ENCODE measurements around the gene PTPRB. TPM values are rescaled to one million over a fixed set of nuclear protein-coding genes. Genes with fewer than 3 reads are reported as not detected.

The PTPRB gene
- total and polyA plus RNA-seq, 2 donors (not counting 1 experiment from before 2014, with no cell fraction given) = 0.01 TPM; not detected in 1

DNA sequence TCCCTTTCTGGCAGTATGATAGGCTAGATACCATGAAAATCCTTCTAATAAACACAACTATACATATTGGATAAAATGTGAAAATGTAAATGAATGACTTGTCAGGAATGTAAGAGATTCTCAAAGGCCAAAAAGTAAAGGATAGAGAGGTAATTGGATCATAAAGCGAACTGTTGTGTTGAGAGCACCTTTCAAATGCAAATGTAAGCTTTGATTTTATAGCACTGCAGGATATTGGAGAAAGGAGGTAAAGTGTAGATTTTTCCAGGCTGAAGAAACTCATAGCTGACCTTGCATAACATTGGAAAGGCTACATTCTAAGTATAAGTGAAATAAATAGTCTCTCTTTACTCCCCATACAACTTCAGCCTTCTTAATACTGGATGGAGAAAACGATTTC is 54.0 kb downstream of the PTPRB start:
- Mint-ChIP-seq H3K27ac (no peak overlapping the region), H3K27me3 (peaks cover 12% of the 10 kb centered on the region), H3K4me3 (no peak overlapping the region), H3K9me3 (ENCODE audit: insufficient read depth) (peaks cover 15% of the 10 kb centered on the region), H3K4me1 (no peaks in the 10 kb centered on the region)
- Histone ChIP-seq H3K9ac (ENCODE audit: low read length) (no peak overlapping the region), H3K9me3 (ENCODE audit: control extremely low read depth in 1 of 3, control insufficient read depth in 2 of 3, insufficient read depth in 1 of 3, low read length in 2 of 3) (peaks cover 0 to 4% (median 4%) of the 10 kb centered on the region in 3 donors), H3K4me3 (ENCODE audit: control extremely low read depth in 1 of 5, extremely low read depth in 1 of 5, insufficient read depth in 1 of 5, low read depth in 2 of 5, low read length in 4 of 5) (no peak overlapping the region), H2AFZ (ENCODE audit: insufficient read depth, low read depth, low read length, poor library complexity, severe bottlenecking) (no peak overlapping the region), H3K4me2 (replicated peaks; ENCODE audit: low read depth, low read length, poor library complexity, severe bottlenecking) (no peak overlapping the region), H3K27ac (ENCODE audit: low read length in 2 of 2) (no peak overlapping the region), H3K36me3 (replicated peaks in 1 of 2; ENCODE audit: control extremely low read depth in 1 of 2, control insufficient read depth in 1 of 2, extremely low read depth in 1 of 2, insufficient read depth in 2 of 2, low read length in 1 of 2) (no peaks in the 10 kb centered on the region), H3K79me2 (ENCODE audit: control insufficient read depth, insufficient read depth, low read length) (no peaks in the 10 kb centered on the region), H3K27me3 (replicated peaks in 1 of 4; ENCODE audit: control extremely low read depth in 1 of 4, control insufficient read depth in 3 of 4, insufficient read depth in 4 of 4, low read length in 3 of 4) (no peaks in the 10 kb centered on the region), H4K20me1 (ENCODE audit: control insufficient read depth, insufficient read depth, low read length, poor library complexity, severe bottlenecking) (no peaks in the 10 kb centered on the region), H3K4me1 (ENCODE audit: control insufficient read depth in 2 of 2, insufficient read depth in 2 of 2, low read length in 2 of 2) (no peaks in the 10 kb centered on the region)
- ATAC-seq (ENCODE audit: low read depth) (no peak), DNase-seq (no peak)
- ChIA-PET CTCF (interaction anchor here (1.1 to 2.0 kb wide), 2 partner anchors 682 to 705 kb away, joined by 4 to 7 read pairs; no protein-coding TSS in a partner anchor), POLR2A (no interaction called here)
- intact Hi-C loops (cut with micrococcal nuclease) = no loop called here
- TF ChIP-seq EZH2 (IDR thresholded peaks at IDR 0.05; ENCODE audit: borderline replicate concordance, insufficient read depth, low read depth, low read length, poor library complexity, severe bottlenecking) (no peak), CTCF (IDR thresholded peaks at IDR 0.05) (no peak)
- WGBS (ENCODE audit: insufficient coverage) = 100% methylated on average over 1 of the region's 2 CpGs

DNA sequence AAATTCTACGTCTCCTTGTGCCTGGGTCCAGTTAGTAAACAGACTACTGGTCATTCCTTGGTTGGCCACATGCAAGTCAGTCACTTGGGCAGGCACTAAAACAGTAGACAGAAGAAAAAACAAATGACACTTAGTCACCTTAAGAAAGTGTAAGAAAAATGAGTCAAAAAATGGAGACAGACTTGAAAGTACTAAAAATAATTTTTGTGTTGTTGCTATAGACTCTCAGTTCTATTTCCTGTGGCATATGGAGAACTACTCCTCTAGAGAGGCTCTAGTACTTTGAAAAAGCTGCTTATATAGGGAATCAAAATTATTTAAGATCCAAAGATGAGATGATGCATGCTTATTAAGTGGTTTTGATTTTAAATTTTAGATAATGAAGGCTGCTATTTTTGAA is 56.0 kb downstream of the PTPRB start:
- ChIA-PET CTCF (interaction anchor here (0.6 to 4.2 kb wide), 4 partner anchors 9 to 857 kb away, joined by 3 to 34 read pairs (median 4); no protein-coding TSS in a partner anchor), POLR2A (no interaction called here)
- Histone ChIP-seq H3K9ac (ENCODE audit: low read length) (no peak overlapping the region), H3K4me1 (ENCODE audit: control insufficient read depth in 2 of 2, insufficient read depth in 2 of 2, low read length in 2 of 2) (no peaks in the 10 kb centered on the region), H3K27me3 (replicated peaks in 1 of 4; ENCODE audit: control extremely low read depth in 1 of 4, control insufficient read depth in 3 of 4, insufficient read depth in 4 of 4, low read length in 3 of 4) (no peaks in the 10 kb centered on the region), H3K36me3 (replicated peaks in 1 of 2; ENCODE audit: control extremely low read depth in 1 of 2, control insufficient read depth in 1 of 2, extremely low read depth in 1 of 2, insufficient read depth in 2 of 2, low read length in 1 of 2) (no peaks in the 10 kb centered on the region), H3K79me2 (ENCODE audit: control insufficient read depth, insufficient read depth, low read length) (no peaks in the 10 kb centered on the region), H3K4me2 (replicated peaks; ENCODE audit: low read depth, low read length, poor library complexity, severe bottlenecking) (no peak overlapping the region), H2AFZ (ENCODE audit: insufficient read depth, low read depth, low read length, poor library complexity, severe bottlenecking) (no peak overlapping the region), H3K4me3 (ENCODE audit: control extremely low read depth in 1 of 5, extremely low read depth in 1 of 5, insufficient read depth in 1 of 5, low read depth in 2 of 5, low read length in 4 of 5) (no peak overlapping the region), H3K27ac (ENCODE audit: low read length in 2 of 2) (no peak overlapping the region), H3K9me3 (ENCODE audit: control extremely low read depth in 1 of 3, control insufficient read depth in 2 of 3, insufficient read depth in 1 of 3, low read length in 2 of 3) (peaks cover 0 to 4% (median 4%) of the 10 kb centered on the region in 3 donors), H4K20me1 (ENCODE audit: control insufficient read depth, insufficient read depth, low read length, poor library complexity, severe bottlenecking) (no peaks in the 10 kb centered on the region)
- intact Hi-C loops (cut with micrococcal nuclease) = no loop called here
- 67% methylated on average over 1 of the region's 1 CpG for WGBS (ENCODE audit: insufficient coverage)
- ATAC-seq (ENCODE audit: low read depth) (no peak), DNase-seq (no peak)
- H3K27me3 Mint-ChIP-seq = peaks cover 10% of the 10 kb centered on the region
- H3K4me3 Mint-ChIP-seq = no peak overlapping the region
- peaks cover 11% of the 10 kb centered on the region for H3K9me3 Mint-ChIP-seq (ENCODE audit: insufficient read depth)
- no peaks in the 10 kb centered on the region for H3K4me1 Mint-ChIP-seq
- no peak overlapping the region for H3K27ac Mint-ChIP-seq
- no peak for TF ChIP-seq EZH2 (IDR thresholded peaks at IDR 0.05; ENCODE audit: borderline replicate concordance, insufficient read depth, low read depth, low read length, poor library complexity, severe bottlenecking)
- TF ChIP-seq CTCF (IDR thresholded peaks at IDR 0.05) = no peak
